Gastroesophageal sphincter (tissue), 4 donors: ENCODE results near the gene MORC1. TPM values are rescaled to one million over a fixed set of nuclear protein-coding genes. Genes with fewer than 3 reads are reported as not detected.

Experiments
- ATAC-seq: fragments of 150-250 bp; one replicate; pipeline ENCODE4 v1.9.1; 2016; ENCODE audit warnings: mild to moderate bottlenecking, moderate library complexity
- H3K27ac ChIP-seq, 4 donors: fragments of 200-600 bp; sonication (generic) in 3 of 4; 1 replicate in 3 of 4; 2 replicates in 1 of 4; pipeline ENCODE4 v1.5.1; 2016 to 2019
- H3K27me3 ChIP-seq: fragments of 200-600 bp; sonication (generic); one replicate; pipeline ENCODE4 v1.5.1; 2019
- H3K36me3 ChIP-seq, 2 donors: fragments of 200-600 bp; sonication (generic); one replicate each; pipeline ENCODE4 v1.5.1; 2019; ENCODE audit warnings: control low read depth in 1 of 2
- H3K4me1 ChIP-seq, 3 donors: fragments of 200-600 bp; sonication (generic); 1 replicate in 2 of 3; 2 replicates in 1 of 3; pipeline ENCODE4 v1.5.1; 2016 to 2019; ENCODE audit warnings: control low read depth in 2 of 3
- H3K4me3 ChIP-seq, 2 donors: fragments of 200-600 bp; sonication (generic); one replicate each; pipeline ENCODE4 v1.5.1; 2019; ENCODE audit warnings: mild to moderate bottlenecking in 1 of 2, moderate library complexity in 1 of 2
- H3K9me3 ChIP-seq, 3 donors: fragments of 200-600 bp; sonication (generic); one replicate each; pipeline ENCODE4 v1.5.1; 2017 to 2019; ENCODE audit warnings: control low read depth in 2 of 3
- CTCF ChIP-seq, 4 experiments: fragments of 200-600 bp in 2 of 4; fragments of 450-650 bp in 2 of 4; sonication (generic) in 1 of 4; IDR thresholded peaks; one replicate each; pipeline ENCODE4 v1.5.1; 2017 to 2019; ENCODE audit warnings: antibody characterized with exemption in 4 of 4, mild to moderate bottlenecking in 2 of 4, moderate library complexity in 2 of 4
- EP300 ChIP-seq: sonication (generic); formaldehyde crosslinking; IDR thresholded peaks from one replicate; pipeline ENCODE4 v1.6.1; 2017; ENCODE audit warnings: antibody characterized with exemption, mild to moderate bottlenecking
- POLR2A ChIP-seq, 2 donors: fragments of 450-650 bp; IDR thresholded peaks; one replicate each; pipeline ENCODE4 v1.6.1; 2017; ENCODE audit warnings: antibody characterized with exemption in 2 of 2, mild to moderate bottlenecking in 2 of 2, moderate library complexity in 1 of 2
- POLR2AphosphoS5 ChIP-seq: sonication (generic); formaldehyde crosslinking; IDR thresholded peaks from one replicate; pipeline ENCODE4 v1.6.1; 2017; ENCODE audit warnings: antibody characterized with exemption
- WGBS, 2 donors: methylation state at CpG; one replicate each; pipeline ENCODE4 v1.1.5; 2018; ENCODE audit warnings: low coverage in 1 of 2; 5-methylcytosine and 5-hydroxymethylcytosine counted together
- total RNA-seq, 4 donors: library from RNA; depleted of rRNA; stranded (reverse); fragments of >200 nt; gene quantifications; one replicate each; pipeline ENCODE4 v1.1.0, GENCODE V29; 2016

MORC1 gene
- total RNA-seq, 4 donors from 2014 or later: not detected

GRCh38 chr3:109071350-109072142 is 46.4 kb downstream of the MORC1 start:
- WGBS, 2 donors: 41 to 48% methylated on average over 4 of the region's 4 CpGs
- no peak overlapping the region for H3K27ac ChIP-seq
- no peaks in the 10 kb centered on the region for H3K9me3 ChIP-seq
- H3K4me1 ChIP-seq: peaks cover 0 to 6% (median 0%) of the 10 kb centered on the region in 3 donors
- no peak for ATAC-seq
- no peak overlapping the region for H3K4me3 ChIP-seq
- H3K36me3 ChIP-seq: no peaks in the 10 kb centered on the region
- no peaks in the 10 kb centered on the region for H3K27me3 ChIP-seq
- no peak for TF ChIP-seq EP300
- no peak for TF ChIP-seq POLR2AphosphoS5
- TF ChIP-seq POLR2A (IDR thresholded peaks at IDR 0.05): no peak
- no peak for TF ChIP-seq CTCF (IDR thresholded peaks at IDR 0.05)

GRCh38 chr3:109070211-109070610 is 47.7 kb downstream of the MORC1 start:
- WGBS, 2 donors: 86 to 90% methylated on average over 7 of the region's 7 CpGs
- Histone ChIP-seq H3K27me3 (no peaks in the 10 kb centered on the region), H3K27ac (no peak overlapping the region), H3K4me1 (peaks cover 0 to 6% (median 0%) of the 10 kb centered on the region in 3 donors), H3K9me3 (no peaks in the 10 kb centered on the region), H3K4me3 (no peak overlapping the region), H3K36me3 (no peaks in the 10 kb centered on the region)
- no peak for ATAC-seq
- TF ChIP-seq POLR2A (IDR thresholded peaks at IDR 0.05) (no peak), POLR2AphosphoS5 (no peak), EP300 (no peak), CTCF (IDR thresholded peaks at IDR 0.05) (no peak)

DNA sequence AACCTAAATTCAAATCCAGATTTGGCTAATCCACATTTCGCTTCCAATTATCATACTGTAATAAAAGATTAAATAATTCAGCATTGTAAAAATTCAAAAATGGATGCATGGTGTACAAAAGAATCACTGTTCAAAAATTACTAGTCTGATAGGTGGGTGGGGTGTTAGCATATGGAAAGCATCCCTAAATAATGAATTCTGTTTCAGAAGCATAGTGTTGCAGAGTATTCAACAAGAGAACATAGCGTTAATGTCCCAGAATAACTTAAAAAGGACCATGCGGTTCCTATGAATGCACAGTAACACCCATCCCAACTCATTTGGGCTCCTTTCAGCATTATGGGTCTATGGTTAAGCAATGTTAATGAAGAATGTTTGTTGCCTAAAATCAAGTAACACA is 51.1 kb downstream of the MORC1 start:
- WGBS, 2 donors: 78 to 85% methylated on average over 2 to 3 of the region's 3 CpGs
- ATAC-seq: no peak
- Histone ChIP-seq H3K36me3 (no peaks in the 10 kb centered on the region), H3K9me3 (no peaks in the 10 kb centered on the region), H3K27ac (no peak overlapping the region), H3K4me3 (no peak overlapping the region), H3K27me3 (no peaks in the 10 kb centered on the region), H3K4me1 (peaks cover 0 to 6% (median 0%) of the 10 kb centered on the region in 3 donors)
- TF ChIP-seq EP300 (no peak), CTCF (IDR thresholded peaks at IDR 0.05) (no peak), POLR2AphosphoS5 (no peak), POLR2A (IDR thresholded peaks at IDR 0.05) (no peak)

- no peak overlapping the region for H3K27ac ChIP-seq
- WGBS, 2 donors: 8 to 10% methylated on average over 5 of the region's 5 CpGs
- ATAC-seq: no peak
- H3K36me3 ChIP-seq: no peaks in the 10 kb centered on the region
- TF ChIP-seq POLR2AphosphoS5 (no peak), CTCF (IDR thresholded peaks at IDR 0.05) (no peak), POLR2A (IDR thresholded peaks at IDR 0.05) (no peak), EP300 (no peak)
- no peaks in the 10 kb centered on the region for H3K27me3 ChIP-seq
- H3K4me1 ChIP-seq: no peaks in the 10 kb centered on the region
- H3K4me3 ChIP-seq: no peak overlapping the region
- H3K9me3 ChIP-seq: no peaks in the 10 kb centered on the region
These were observed 58.7 kb downstream of the MORC1 start for GRCh38 chr3:109059264-109059663.

GRCh38 chr3:109057616-109058015 is 60.3 kb downstream of the MORC1 start:
- H3K36me3 ChIP-seq: no peaks in the 10 kb centered on the region
- no peak overlapping the region for H3K27ac ChIP-seq
- H3K4me3 ChIP-seq: no peak overlapping the region
- H3K9me3 ChIP-seq: no peaks in the 10 kb centered on the region
- no peak for ATAC-seq
- no peaks in the 10 kb centered on the region for H3K27me3 ChIP-seq
- no peaks in the 10 kb centered on the region for H3K4me1 ChIP-seq
- WGBS, 2 donors: 80 to 96% methylated on average over 3 of the region's 3 CpGs
- TF ChIP-seq POLR2A (IDR thresholded peaks at IDR 0.05) (no peak), CTCF (IDR thresholded peaks at IDR 0.05) (no peak), EP300 (no peak), POLR2AphosphoS5 (no peak)
